Renal pelvis (tissue), 12 donors: Measurements from ENCODE around the gene MRPL41. TPM values are rescaled to one million over a fixed set of nuclear protein-coding genes. Genes with fewer than 3 reads are reported as not detected.
"Not testable (repeated sequence)": the region's sequence is repeated elsewhere in the genome, so short reads cannot be mapped to it uniquely, and the experiment has no call there.

Experiments
- DNase-seq: peaks from one replicate; pipeline ENCODE4 v3.0.0-alpha.2; 2013
- long read RNA-seq, 16 experiments: transcript quantifications; one replicate each; lab custom pipeline, GENCODE V29; 2026
- polyA plus RNA-seq, 3 donors: library from polyadenylated mRNA; unstranded; fragments of 120-200 nt; gene quantifications; one replicate each; pipeline ENCODE4 v1.2.1, GENCODE V29; 2013; ENCODE audit not compliant: insufficient read length in 3 of 3

MRPL41 gene
- polyA plus RNA-seq: 10 to 100 TPM; 20.0 to 28.7 (median 28.5) TPM
- long read RNA-seq, donor 1, transcript MRPL41-201 (2 exons, 1,262 nt): major isoform, 78 of 85 reads
- long read RNA-seq, donor 1, partial matches to known transcripts: 7 of 85 reads
- long read RNA-seq, donor 1, other reads (novel, unspliced or antisense): 0 of 85 reads
- long read RNA-seq, donor 2, transcript MRPL41-201 (2 exons, 1,262 nt): major isoform, 108 of 125 reads
- long read RNA-seq, donor 2, partial matches to known transcripts: 6 of 125 reads
- long read RNA-seq, donor 2, other reads (novel, unspliced or antisense): 11 of 125 reads
- long read RNA-seq, donor 3, transcript MRPL41-201 (2 exons, 1,262 nt): major isoform, 67 of 74 reads
- long read RNA-seq, donor 3, partial matches to known transcripts: 7 of 74 reads
- long read RNA-seq, donor 3, other reads (novel, unspliced or antisense): 0 of 74 reads
- long read RNA-seq, donor 4, transcript MRPL41-201 (2 exons, 1,262 nt): major isoform, 105 of 105 reads
- long read RNA-seq, donor 4, partial matches to known transcripts: 0 of 105 reads
- long read RNA-seq, donor 4, other reads (novel, unspliced or antisense): 0 of 105 reads
- long read RNA-seq, donor 5, transcript MRPL41-201 (2 exons, 1,262 nt): major isoform, 35 of 35 reads
- long read RNA-seq, donor 5, partial matches to known transcripts: 0 of 35 reads
- long read RNA-seq, donor 5, other reads (novel, unspliced or antisense): 0 of 35 reads
- long read RNA-seq, donor 6, transcript MRPL41-201 (2 exons, 1,262 nt): major isoform, 79 of 90 reads
- long read RNA-seq, donor 6, partial matches to known transcripts: 11 of 90 reads
- long read RNA-seq, donor 6, other reads (novel, unspliced or antisense): 0 of 90 reads
- long read RNA-seq, donor 7, transcript MRPL41-201 (2 exons, 1,262 nt): major isoform, 81 of 81 reads
- long read RNA-seq, donor 7, partial matches to known transcripts: 0 of 81 reads
- long read RNA-seq, donor 7, other reads (novel, unspliced or antisense): 0 of 81 reads
- long read RNA-seq, donor 8, transcript MRPL41-201 (2 exons, 1,262 nt): major isoform, 36 of 36 reads
- long read RNA-seq, donor 8, partial matches to known transcripts: 0 of 36 reads
- long read RNA-seq, donor 8, other reads (novel, unspliced or antisense): 0 of 36 reads
- long read RNA-seq, donor 9, transcript MRPL41-201 (2 exons, 1,262 nt): major isoform, 102 of 102 reads
- long read RNA-seq, donor 9, partial matches to known transcripts: 0 of 102 reads
- long read RNA-seq, donor 9, other reads (novel, unspliced or antisense): 0 of 102 reads
- long read RNA-seq, donor 10, transcript MRPL41-201 (2 exons, 1,262 nt): major isoform, 80 of 87 reads
- long read RNA-seq, donor 10, partial matches to known transcripts: 7 of 87 reads
- long read RNA-seq, donor 10, other reads (novel, unspliced or antisense): 0 of 87 reads
- long read RNA-seq, donor 11, transcript MRPL41-201 (2 exons, 1,262 nt): major isoform, 73 of 73 reads
- long read RNA-seq, donor 11, partial matches to known transcripts: 0 of 73 reads
- long read RNA-seq, donor 11, other reads (novel, unspliced or antisense): 0 of 73 reads
- long read RNA-seq, donor 12, transcript MRPL41-201 (2 exons, 1,262 nt): major isoform, 83 of 93 reads
- long read RNA-seq, donor 12, partial matches to known transcripts: 10 of 93 reads
- long read RNA-seq, donor 12, other reads (novel, unspliced or antisense): 0 of 93 reads
- long read RNA-seq, donor 13, transcript MRPL41-201 (2 exons, 1,262 nt): major isoform, 35 of 35 reads
- long read RNA-seq, donor 13, partial matches to known transcripts: 0 of 35 reads
- long read RNA-seq, donor 13, other reads (novel, unspliced or antisense): 0 of 35 reads
- long read RNA-seq, donor 14: 0 reads
- long read RNA-seq, donor 15, transcript MRPL41-201 (2 exons, 1,262 nt): major isoform, 117 of 117 reads
- long read RNA-seq, donor 15, partial matches to known transcripts: 0 of 117 reads
- long read RNA-seq, donor 15, other reads (novel, unspliced or antisense): 0 of 117 reads
- long read RNA-seq, donor 16, transcript MRPL41-201 (2 exons, 1,262 nt): major isoform, 69 of 79 reads
- long read RNA-seq, donor 16, partial matches to known transcripts: 10 of 79 reads
- long read RNA-seq, donor 16, other reads (novel, unspliced or antisense): 0 of 79 reads

GRCh38 chr9:137551264-137552021 lies at the start of gene MRPL41:
MRPL41 (plus strand) TSS chr9:137551879; CDS start chr9:137552082, 203 bp downstream.
- peak; percentile 83 for DNase-seq

- no peak for DNase-seq
Measured at GRCh38 chr9:137502008-137502911, 49.4 kb upstream of the MRPL41 start.

GRCh38 chr9:137504432-137504777 lies 47.3 kb upstream of the MRPL41 start:
- no peak for DNase-seq

GRCh38 chr9:137505421-137506140 lies 46.1 kb upstream of the MRPL41 start:
- no peak for DNase-seq

GRCh38 chr9:137506274-137506673 lies 45.4 kb upstream of the MRPL41 start:
- DNase-seq: no peak

GRCh38 chr9:137506702-137507171 lies 44.9 kb upstream of the MRPL41 start:
- no peak for DNase-seq

GRCh38 chr9:137509198-137509597 lies 42.5 kb upstream of the MRPL41 start:
- DNase-seq: no peak

- DNase-seq: not testable (repeated sequence)
Measured at GRCh38 chr9:137511126-137511525, 40.6 kb upstream of the MRPL41 start.

GRCh38 chr9:137511758-137512463 lies 39.8 kb upstream of the MRPL41 start:
- no peak for DNase-seq

- DNase-seq: not testable (repeated sequence)
Measured at GRCh38 chr9:137513136-137513535, 38.5 kb upstream of the MRPL41 start.

- DNase-seq: not testable (repeated sequence)
Measured at GRCh38 chr9:137513801-137514570, 37.7 kb upstream of the MRPL41 start.

- no peak for DNase-seq
Measured at GRCh38 chr9:137514691-137515337, 36.9 kb upstream of the MRPL41 start.

GRCh38 chr9:137515338-137515724 lies 36.3 kb upstream of the MRPL41 start:
- DNase-seq: no peak

- DNase-seq: no peak
Measured at GRCh38 chr9:137516144-137516917, 35.3 kb upstream of the MRPL41 start.
